Tongue (tissue), 1 donor: Measurements from ENCODE around the gene CRNKL1. TPM values are rescaled to one million over a fixed set of nuclear protein-coding genes. Genes with fewer than 3 reads are reported as not detected.

Source experiments
- total RNA-seq: library from RNA; depleted of rRNA; stranded (reverse); fragments of >200 nt; gene quantifications from one replicate; pipeline ENCODE4 v1.2.3, GENCODE V29; 2014

Gene CRNKL1
- total RNA-seq, 1 donor from 2014 or later: 41.9 TPM

Other genes with a start within 250 kb of the CRNKL1 start
- gene NAA20, start 35.1 kb downstream of the CRNKL1 start, total RNA-seq: 41.2 TPM
- gene CFAP61, start 66 bp upstream of the CRNKL1 start, total RNA-seq: 2.2 TPM